Measurements from ENCODE around the gene MYL6.
"Not testable (repeated sequence)": the region's sequence is repeated elsewhere in the genome, so short reads cannot be mapped to it uniquely, and the experiment has no call there.

Gene MYL6

GRCh38 chr12:56189918-56190694, 31.9 kb downstream of the MYL6 start:
- DNase-seq (ENCODE audit: low read depth), result peak; percentile 92

- DNase-seq (ENCODE audit: low read depth), result no peak
Observed at GRCh38 chr12:56190695-56191155, 32.6 kb downstream of the MYL6 start.

- no peak for DNase-seq (ENCODE audit: low read depth)
Observed at GRCh38 chr12:56192582-56192981, 34.4 kb downstream of the MYL6 start.

GRCh38 chr12:56193025-56193578, 34.9 kb downstream of the MYL6 start:
- DNase-seq (ENCODE audit: low read depth), result peak; percentile 72

- DNase-seq (ENCODE audit: low read depth), result not testable (repeated sequence)
Observed at GRCh38 chr12:56196818-56197550, 38.8 kb downstream of the MYL6 start.

- DNase-seq (ENCODE audit: low read depth), result no peak
Observed at GRCh38 chr12:56197921-56198635, 39.9 kb downstream of the MYL6 start.

GRCh38 chr12:56198836-56199235, 40.7 kb downstream of the MYL6 start:
- DNase-seq (ENCODE audit: low read depth), result no peak

- DNase-seq (ENCODE audit: low read depth), result no peak
Observed at GRCh38 chr12:56202366-56202765, 44.2 kb downstream of the MYL6 start.

- DNase-seq (ENCODE audit: low read depth), result no peak
Observed at GRCh38 chr12:56202838-56203237, 44.7 kb downstream of the MYL6 start.

- no peak for DNase-seq (ENCODE audit: low read depth)
Observed at GRCh38 chr12:56204275-56204674, 46.1 kb downstream of the MYL6 start.

GRCh38 chr12:56205445-56205844, 47.3 kb downstream of the MYL6 start:
- DNase-seq (ENCODE audit: low read depth), result no peak

GRCh38 chr12:56206452-56207166, 48.5 kb downstream of the MYL6 start:
- DNase-seq (ENCODE audit: low read depth), result no peak

GRCh38 chr12:56208006-56208405, 49.8 kb downstream of the MYL6 start:
- DNase-seq (ENCODE audit: low read depth), result no peak
